PC-9 (cell line): ENCODE results near the gene SPATA12. TPM values are rescaled to one million over a fixed set of nuclear protein-coding genes. Genes with fewer than 3 reads are reported as not detected.

Experiments used
- BruUV-seq: library from RNA; stranded (reverse); fragments of 400-500 nt; replicated peaks from 2 replicates; lab custom pipeline; 2021; lab: Mats Ljungman, UMichigan
- CTCF ChIA-PET: fragments of 300-600 bp; sonication (Branson Sonifier 250); formaldehyde crosslinking; loops from one replicate; lab custom pipeline; 2022; ENCODE audit warnings: antibody characterized with exemption; lab: Charles Lee
- POLR2A ChIA-PET: fragments of 300-600 bp; sonication (Branson Sonifier 250); formaldehyde crosslinking; loops from one replicate; lab custom pipeline; 2022; ENCODE audit warnings: antibody characterized with exemption; ENCODE audit not compliant: unreplicated experiment; lab: Charles Lee
- DNase-seq, 2 experiments: peaks; one replicate each; pipeline versions ENCODE4 v3.0.0 to v3.0.0-alpha.2; 2015 to 2022; ENCODE audit warnings: mixed read lengths in 1 of 2
- H2AFZ ChIP-seq: fragments of 200-600 bp; sonication (generic); 2 replicates; pipeline ENCODE4 v1.8.1; 2017; ENCODE audit warnings: antibody characterized with exemption
- H3F3A ChIP-seq: fragments of 200-600 bp; sonication (generic); 2 replicates; pipeline ENCODE4 v1.8.1; 2017; ENCODE audit warnings: antibody characterized with exemption, mild to moderate bottlenecking, low read depth; ENCODE audit not compliant: insufficient read depth
- H3K27ac ChIP-seq: fragments of 200-600 bp; sonication (generic); 2 replicates; pipeline ENCODE4 v1.6.1; 2016; ENCODE audit warnings: mixed run types
- H3K27me3 ChIP-seq: fragments of 200-600 bp; sonication (generic); 2 replicates; pipeline ENCODE4 v1.6.1; 2016; ENCODE audit warnings: low read depth, mixed run types; ENCODE audit not compliant: insufficient read depth
- H3K36me3 ChIP-seq: fragments of 200-600 bp; sonication (generic); 2 replicates; pipeline ENCODE4 v1.6.1; 2016; ENCODE audit warnings: low read depth, mixed run types
- H3K4me1 ChIP-seq: fragments of 200-600 bp; sonication (generic); replicated peaks from 2 replicates; pipeline ENCODE4 v1.6.1; 2016; ENCODE audit warnings: mixed run types; ENCODE audit not compliant: insufficient read depth
- H3K4me2 ChIP-seq: fragments of 200-600 bp; sonication (generic); 2 replicates; pipeline ENCODE4 v1.6.1; 2017; ENCODE audit warnings: mixed run types
- H3K4me3 ChIP-seq: fragments of 200-600 bp; sonication (generic); 2 replicates; pipeline ENCODE4 v1.6.1; 2016; ENCODE audit warnings: mixed run types
- H3K79me2 ChIP-seq: fragments of 200-600 bp; sonication (generic); 2 replicates; pipeline ENCODE4 v1.6.1; 2017; ENCODE audit warnings: low read depth, mixed run types
- H3K9me2 ChIP-seq: fragments of 200-600 bp; sonication (generic); 2 replicates; pipeline ENCODE4 v1.8.1; 2017; ENCODE audit warnings: mild to moderate bottlenecking; ENCODE audit not compliant: insufficient read depth
- H3K9me3 ChIP-seq: fragments of 200-600 bp; sonication (generic); 2 replicates; pipeline ENCODE4 v1.8.1; 2016; ENCODE audit warnings: low read depth; ENCODE audit not compliant: insufficient read depth
- H4K20me1 ChIP-seq: fragments of 200-600 bp; sonication (generic); 2 replicates; pipeline ENCODE4 v1.8.1; 2017; ENCODE audit not compliant: insufficient read depth
- EZH2 ChIP-seq: fragments of 200-600 bp; sonication (generic); IDR thresholded peaks from 2 replicates; pipeline ENCODE4 v1.8.0; 2017; ENCODE audit warnings: antibody characterized with exemption, low read depth
- intact Hi-C: fragments of 100-400 bp; cut with micrococcal nuclease; formaldehyde crosslinking; loops from one replicate; pipeline ENCODE4 v1.10.0; 2022; ENCODE audit not compliant: unreplicated experiment
- total RNA-seq: library from RNA; stranded (reverse); gene quantifications from 2 replicates; pipeline ENCODE4 v1.2.3, GENCODE V29; 2021
- TF ChIP-seq, protein P1 (sequence below): fragments of 200-600 bp; sonication (generic); conservative IDR thresholded peaks from 2 replicates; pipeline ENCODE4 v1.6.1; 2017; ENCODE audit warnings: mixed run types, antibody characterized with exemption, mild to moderate bottlenecking, moderate library complexity

The SPATA12 gene
- total RNA-seq, 1 experiment from 2014 or later = 0.57 TPM

DNA sequence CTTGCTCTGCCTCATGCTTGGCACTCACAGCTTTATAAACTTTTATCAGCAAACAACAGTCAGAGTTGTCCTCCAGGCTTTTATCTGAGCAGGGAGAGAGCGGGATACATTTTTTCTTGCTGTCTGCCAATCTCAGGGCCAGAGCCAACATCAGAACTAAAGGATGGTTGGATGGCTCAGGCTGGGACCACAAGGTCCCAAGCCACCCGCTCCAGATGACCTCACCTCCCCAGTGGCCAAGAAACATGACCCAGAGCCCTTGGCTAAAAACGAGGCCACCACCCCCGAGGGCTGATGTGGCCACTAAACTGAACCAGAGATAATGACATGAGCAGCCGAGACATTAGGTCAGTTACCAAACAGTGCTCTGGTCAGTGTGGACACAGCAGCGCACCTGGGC lies 18.8 kb upstream of the SPATA12 start:
- TF ChIP-seq EZH2 = no peak
- TF ChIP-seq, protein P1, sequence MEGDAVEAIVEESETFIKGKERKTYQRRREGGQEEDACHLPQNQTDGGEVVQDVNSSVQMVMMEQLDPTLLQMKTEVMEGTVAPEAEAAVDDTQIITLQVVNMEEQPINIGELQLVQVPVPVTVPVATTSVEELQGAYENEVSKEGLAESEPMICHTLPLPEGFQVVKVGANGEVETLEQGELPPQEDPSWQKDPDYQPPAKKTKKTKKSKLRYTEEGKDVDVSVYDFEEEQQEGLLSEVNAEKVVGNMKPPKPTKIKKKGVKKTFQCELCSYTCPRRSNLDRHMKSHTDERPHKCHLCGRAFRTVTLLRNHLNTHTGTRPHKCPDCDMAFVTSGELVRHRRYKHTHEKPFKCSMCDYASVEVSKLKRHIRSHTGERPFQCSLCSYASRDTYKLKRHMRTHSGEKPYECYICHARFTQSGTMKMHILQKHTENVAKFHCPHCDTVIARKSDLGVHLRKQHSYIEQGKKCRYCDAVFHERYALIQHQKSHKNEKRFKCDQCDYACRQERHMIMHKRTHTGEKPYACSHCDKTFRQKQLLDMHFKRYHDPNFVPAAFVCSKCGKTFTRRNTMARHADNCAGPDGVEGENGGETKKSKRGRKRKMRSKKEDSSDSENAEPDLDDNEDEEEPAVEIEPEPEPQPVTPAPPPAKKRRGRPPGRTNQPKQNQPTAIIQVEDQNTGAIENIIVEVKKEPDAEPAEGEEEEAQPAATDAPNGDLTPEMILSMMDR = no peak
- POLR2A ChIA-PET = no interaction called here

GRCh38 chr3:57043518-57043917 lies 16.9 kb upstream of the SPATA12 start:
- H4K20me1 ChIP-seq = no peaks in the 10 kb centered on the region
- peaks cover 13% of the 10 kb centered on the region; the same call in 1 of the 2 replicates for H3K79me2 ChIP-seq
- H3K4me3 ChIP-seq = no peak overlapping the region
- CTCF ChIA-PET = no interaction called here
- intact Hi-C loops = no loop called here
- TF ChIP-seq, protein P1 = no peak
- no peak for TF ChIP-seq EZH2
- no TSS peak for BruUV-seq
- DNase-seq = no peak
- H3K27me3 ChIP-seq = no peaks in the 10 kb centered on the region
- H3K4me2 ChIP-seq = no peak overlapping the region
- H3K4me1 ChIP-seq = no peaks in the 10 kb centered on the region
- 0 out of 2 replicates have a peak, but pooled peaks cover 3% of the 10 kb centered on the region for H3K36me3 ChIP-seq
- H3F3A ChIP-seq = no peaks in the 10 kb centered on the region
- no peaks in the 10 kb centered on the region for H3K9me3 ChIP-seq
- H2AFZ ChIP-seq = no peak overlapping the region
- no peaks in the 10 kb centered on the region for H3K9me2 ChIP-seq
- H3K27ac ChIP-seq = no peak overlapping the region
- POLR2A ChIA-PET = no interaction called here

More for the DNA sequence above, 18.8 kb upstream of the SPATA12 start:
- Histone ChIP-seq H4K20me1 (no peaks in the 10 kb centered on the region), H3K4me1 (no peaks in the 10 kb centered on the region), H3K36me3 (0 out of 2 replicates have a peak, but pooled peaks cover 3% of the 10 kb centered on the region), H3K9me2 (no peaks in the 10 kb centered on the region), H3K9me3 (no peaks in the 10 kb centered on the region), H2AFZ (no peak overlapping the region), H3F3A (no peaks in the 10 kb centered on the region), H3K4me3 (no peak overlapping the region), H3K79me2 (peaks cover 11% of the 10 kb centered on the region; the same call in 1 of the 2 replicates), H3K4me2 (no peak overlapping the region), H3K27ac (no peak overlapping the region), H3K27me3 (no peaks in the 10 kb centered on the region)
- no TSS peak for BruUV-seq
- CTCF ChIA-PET = no interaction called here
- no peak for DNase-seq
- intact Hi-C loops = no loop called here

- BruUV-seq = no TSS peak
Measured at GRCh38 chr3:57046101-57046765, 14.2 kb upstream of the SPATA12 start.

More at GRCh38 chr3:57046101-57046765, 14.2 kb upstream of the SPATA12 start:
- Histone ChIP-seq H3K4me2 (no peak overlapping the region), H3K9me2 (no peaks in the 10 kb centered on the region), H3K4me1 (no peaks in the 10 kb centered on the region), H3K27me3 (no peaks in the 10 kb centered on the region), H4K20me1 (no peaks in the 10 kb centered on the region), H2AFZ (no peak overlapping the region), H3K4me3 (no peak overlapping the region), H3K9me3 (no peaks in the 10 kb centered on the region), H3F3A (no peaks in the 10 kb centered on the region), H3K36me3 (0 out of 2 replicates have a peak, but pooled peaks cover 3% of the 10 kb centered on the region), H3K27ac (no peak overlapping the region), H3K79me2 (peaks cover 16% of the 10 kb centered on the region; the same call in 1 of the 2 replicates)
- no peak for TF ChIP-seq EZH2
- TF ChIP-seq, protein P1 = no peak
- intact Hi-C loops = no loop called here
- no peak for DNase-seq
- ChIA-PET CTCF (no interaction called here), POLR2A (no interaction called here)
